Effector memory CD8-positive, alpha-beta T cell (primary cell): ENCODE measurements around the gene PIGN.

ENCODE experiments used
- ATAC-seq: fragments of 150-1000 bp; cut with Tn5 transposase; replicated peaks from 2 replicates; pipeline ENCODE4 v1.10.0; 2021; ENCODE audit warnings: mild to moderate bottlenecking, moderate library complexity
- DNase-seq, 3 experiments: peaks; one replicate each; pipeline ENCODE4 v3.0.0; 2021
- H3K27ac Mint-ChIP-seq, 2 donors: one replicate each; pipeline ENCODE4 v1.8.0; 2022; ENCODE audit warnings: mild to moderate bottlenecking in 2 of 2, mixed read lengths in 2 of 2, moderate library complexity in 2 of 2
- H3K27me3 Mint-ChIP-seq, 2 donors: one replicate each; pipeline ENCODE4 v1.8.0; 2022; ENCODE audit warnings: mixed read lengths in 2 of 2
- H3K36me3 Mint-ChIP-seq: one replicate; pipeline ENCODE4 v1.8.0; 2022; ENCODE audit warnings: mild to moderate bottlenecking, moderate library complexity, mixed read lengths; ENCODE audit not compliant: insufficient read depth
- H3K4me1 Mint-ChIP-seq, 2 donors: one replicate each; pipeline ENCODE4 v1.8.0; 2022; ENCODE audit warnings: low read depth in 2 of 2, mixed read lengths in 2 of 2
- H3K4me3 Mint-ChIP-seq, 2 donors: one replicate each; pipeline ENCODE4 v1.8.0; 2022; ENCODE audit warnings: mild to moderate bottlenecking in 2 of 2, mixed read lengths in 2 of 2, moderate library complexity in 2 of 2
- H3K9me3 Mint-ChIP-seq, 2 donors: one replicate each; pipeline ENCODE4 v1.8.0; 2022; ENCODE audit warnings: mixed read lengths in 2 of 2

PIGN gene

DNA sequence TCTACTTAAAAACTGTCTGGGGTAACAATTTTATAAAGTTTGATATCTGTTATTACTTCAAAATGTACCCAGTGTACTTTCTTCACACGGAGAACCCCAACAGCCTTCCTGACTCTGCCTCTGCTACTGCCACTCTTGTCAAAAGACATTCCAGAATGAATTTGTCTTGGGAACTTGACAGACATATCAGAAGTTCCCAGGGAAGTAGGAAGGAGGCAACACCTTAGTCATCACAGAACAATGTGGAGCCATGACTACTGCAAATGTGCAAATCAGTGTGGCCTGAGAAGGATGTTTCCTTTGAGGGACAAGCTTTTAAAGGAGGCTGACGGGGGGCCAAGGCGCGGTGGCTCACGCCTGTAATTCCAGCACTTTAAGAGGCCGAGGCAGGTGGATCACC lies 160.3 kb downstream of the PIGN start:
- ATAC-seq (no peak), DNase-seq (no peak)
- Mint-ChIP-seq H3K9me3 (no peaks in the 10 kb centered on the region), H3K4me1 (no peaks in the 10 kb centered on the region), H3K36me3 (no peaks in the 10 kb centered on the region), H3K27me3 (peaks cover 24 to 28% of the 10 kb centered on the region in 2 donors), H3K4me3 (no peak overlapping the region), H3K27ac (no peak overlapping the region)

DNA sequence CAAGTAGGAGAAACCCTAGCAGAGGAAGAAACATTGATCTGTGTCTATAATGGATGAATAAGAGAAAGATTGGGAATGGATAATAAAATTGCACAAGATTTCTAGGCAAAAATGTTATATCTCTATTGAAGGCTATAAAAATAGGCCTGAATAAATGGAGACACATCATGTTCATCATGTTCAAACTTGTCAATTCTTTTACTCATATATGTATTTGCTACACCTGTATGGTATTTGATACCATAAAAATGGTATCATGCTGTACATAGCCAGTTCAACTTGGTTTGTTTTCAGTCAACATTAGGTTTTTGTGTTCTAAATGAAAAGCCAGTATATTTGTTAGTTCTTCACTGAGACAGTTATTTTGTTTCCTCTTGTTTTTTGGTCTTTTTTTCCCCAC lies 161.9 kb downstream of the PIGN start:
- Mint-ChIP-seq H3K4me1 (no peaks in the 10 kb centered on the region), H3K27ac (no peak overlapping the region), H3K36me3 (no peaks in the 10 kb centered on the region), H3K9me3 (no peaks in the 10 kb centered on the region), H3K4me3 (no peak overlapping the region), H3K27me3 (peaks cover 25 to 31% of the 10 kb centered on the region in 2 donors)
- no peak for ATAC-seq
- DNase-seq, result no peak

DNA sequence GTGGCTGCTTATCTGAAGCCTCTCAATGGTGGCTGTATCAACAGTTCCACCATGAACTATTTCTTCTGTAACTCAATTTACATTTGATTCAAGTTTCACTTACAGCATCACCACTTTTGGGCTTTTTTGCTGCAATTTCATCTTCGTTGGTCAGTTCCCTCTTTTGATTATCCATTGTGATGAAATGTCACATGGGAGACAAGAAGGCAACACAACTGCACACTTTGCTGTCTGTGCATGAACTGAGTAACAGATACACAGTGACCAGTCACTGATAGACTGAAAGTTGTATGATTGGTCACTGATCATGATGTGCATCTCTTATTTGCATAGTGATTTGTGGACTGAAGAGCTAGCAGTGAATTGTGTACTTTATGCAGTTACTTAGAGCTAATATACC lies 163.3 kb downstream of the PIGN start:
- ATAC-seq, result no peak
- H3K4me3 Mint-ChIP-seq, result no peak overlapping the region
- no peaks in the 10 kb centered on the region for H3K9me3 Mint-ChIP-seq
- DNase-seq, result no peak
- peaks cover 28 to 38% of the 10 kb centered on the region in 2 donors for H3K27me3 Mint-ChIP-seq
- H3K36me3 Mint-ChIP-seq, result no peaks in the 10 kb centered on the region
- peaks cover 0 to 2% of the 10 kb centered on the region in 2 donors for H3K4me1 Mint-ChIP-seq
- H3K27ac Mint-ChIP-seq, result no peak overlapping the region

DNA sequence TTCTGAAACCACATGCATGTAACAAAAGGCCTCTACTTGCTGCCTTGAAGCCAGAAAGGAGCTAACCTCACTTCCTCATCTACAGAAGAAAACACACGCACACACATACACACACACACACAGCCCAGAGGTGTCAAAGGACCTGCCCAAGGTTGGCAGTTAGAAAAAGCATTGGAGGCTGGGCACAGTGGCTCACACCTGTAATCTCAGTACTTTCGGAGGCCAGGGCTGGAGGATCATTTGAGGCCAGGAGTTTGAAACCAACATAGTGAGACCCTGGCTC lies 168.2 kb downstream of the PIGN start:
- Mint-ChIP-seq H3K36me3 (no peaks in the 10 kb centered on the region), H3K27ac (no peak overlapping the region), H3K4me3 (no peak overlapping the region), H3K27me3 (peaks cover 13 to 24% of the 10 kb centered on the region in 2 donors), H3K9me3 (no peaks in the 10 kb centered on the region), H3K4me1 (peaks cover 0 to 2% of the 10 kb centered on the region in 2 donors)
- no peak for DNase-seq
- ATAC-seq, result no peak

GRCh38 chr18:62018034-62018758 lies 168.7 kb downstream of the PIGN start:
- no peaks in the 10 kb centered on the region for H3K9me3 Mint-ChIP-seq
- no peak overlapping the region for H3K4me3 Mint-ChIP-seq
- peaks cover 0 to 2% of the 10 kb centered on the region in 2 donors for H3K4me1 Mint-ChIP-seq
- ATAC-seq (no peak), DNase-seq (no peak)
- H3K27ac Mint-ChIP-seq, result no peak overlapping the region
- H3K27me3 Mint-ChIP-seq, result peaks cover 13 to 24% of the 10 kb centered on the region in 2 donors
- H3K36me3 Mint-ChIP-seq, result no peaks in the 10 kb centered on the region

DNA sequence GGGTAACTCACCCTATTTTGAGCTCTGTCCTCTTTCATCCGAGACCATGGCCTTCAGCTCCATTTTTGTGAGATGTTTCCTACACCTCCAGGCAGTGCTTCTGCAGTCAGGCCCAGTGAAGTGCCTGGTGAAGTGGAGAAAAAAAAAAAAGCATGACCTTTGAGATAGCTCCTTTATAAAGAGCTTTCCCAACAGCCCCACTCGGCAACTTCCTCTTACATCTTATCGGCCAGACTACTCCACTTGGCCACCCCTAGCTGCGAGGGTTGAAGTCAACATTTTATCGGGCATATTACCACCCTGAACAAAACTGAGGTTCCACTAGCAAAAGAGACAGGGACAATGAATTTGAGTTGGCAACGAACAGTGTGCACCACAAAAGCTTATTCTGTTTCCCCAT lies 169.2 kb downstream of the PIGN start:
- DNase-seq (no peak), ATAC-seq (no peak)
- Mint-ChIP-seq H3K27ac (no peak overlapping the region), H3K9me3 (no peaks in the 10 kb centered on the region), H3K4me3 (no peak overlapping the region), H3K27me3 (peaks cover 13 to 24% of the 10 kb centered on the region in 2 donors), H3K4me1 (peaks cover 0 to 2% of the 10 kb centered on the region in 2 donors), H3K36me3 (no peaks in the 10 kb centered on the region)

GRCh38 chr18:62011416-62011815 lies 175.4 kb downstream of the PIGN start:
- Mint-ChIP-seq H3K4me3 (no peak overlapping the region), H3K27ac (no peak overlapping the region), H3K4me1 (no peaks in the 10 kb centered on the region), H3K27me3 (peaks cover 21 to 23% of the 10 kb centered on the region in 2 donors), H3K9me3 (no peaks in the 10 kb centered on the region), H3K36me3 (no peaks in the 10 kb centered on the region)
- DNase-seq (no peak), ATAC-seq (no peak)

- H3K9me3 Mint-ChIP-seq, result no peaks in the 10 kb centered on the region
- DNase-seq (no peak), ATAC-seq (no peak)
- no peak overlapping the region for H3K4me3 Mint-ChIP-seq
- H3K27ac Mint-ChIP-seq, result no peak overlapping the region
- no peaks in the 10 kb centered on the region for H3K36me3 Mint-ChIP-seq
- H3K27me3 Mint-ChIP-seq, result peaks cover 23 to 24% of the 10 kb centered on the region in 2 donors
- no peaks in the 10 kb centered on the region for H3K4me1 Mint-ChIP-seq
Measured at GRCh38 chr18:62009521-62009920, 177.3 kb downstream of the PIGN start.

DNA sequence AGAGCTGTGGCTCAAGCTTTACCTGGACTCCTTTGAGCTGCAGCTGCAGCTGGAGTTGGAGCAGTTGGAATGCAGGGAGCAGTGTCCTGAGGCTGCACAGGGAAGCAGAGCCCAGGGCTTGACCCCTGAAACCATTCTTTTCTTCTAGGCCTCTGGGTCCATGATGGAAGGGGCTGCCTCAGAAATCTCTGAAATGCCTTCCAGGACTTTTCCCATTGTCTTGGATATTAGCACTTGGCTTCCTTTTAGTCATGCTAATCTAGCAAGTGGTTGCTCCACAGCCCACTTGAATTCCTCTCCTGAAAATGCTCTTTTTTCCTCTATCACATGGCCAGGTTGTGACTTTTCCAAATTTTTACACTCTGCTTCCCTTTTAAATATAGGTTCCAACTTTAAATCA lies 185.5 kb downstream of the PIGN start:
- no peak overlapping the region for H3K4me3 Mint-ChIP-seq
- H3K27ac Mint-ChIP-seq, result no peak overlapping the region
- ATAC-seq (no peak), DNase-seq (no peak)
- H3K27me3 Mint-ChIP-seq, result peaks cover 7 to 13% of the 10 kb centered on the region in 2 donors
- H3K36me3 Mint-ChIP-seq, result no peaks in the 10 kb centered on the region
- no peaks in the 10 kb centered on the region for H3K4me1 Mint-ChIP-seq
- peaks cover 3 to 5% of the 10 kb centered on the region in 2 donors for H3K9me3 Mint-ChIP-seq

GRCh38 chr18:61998957-61999356 lies 187.9 kb downstream of the PIGN start:
- DNase-seq, result no peak
- ATAC-seq, result no peak
- no peak overlapping the region for H3K4me3 Mint-ChIP-seq
- no peaks in the 10 kb centered on the region for H3K4me1 Mint-ChIP-seq
- peaks cover 3 to 5% of the 10 kb centered on the region in 2 donors for H3K9me3 Mint-ChIP-seq
- H3K36me3 Mint-ChIP-seq, result no peaks in the 10 kb centered on the region
- H3K27me3 Mint-ChIP-seq, result peaks cover 7 to 10% of the 10 kb centered on the region in 2 donors
- no peak overlapping the region for H3K27ac Mint-ChIP-seq

DNA sequence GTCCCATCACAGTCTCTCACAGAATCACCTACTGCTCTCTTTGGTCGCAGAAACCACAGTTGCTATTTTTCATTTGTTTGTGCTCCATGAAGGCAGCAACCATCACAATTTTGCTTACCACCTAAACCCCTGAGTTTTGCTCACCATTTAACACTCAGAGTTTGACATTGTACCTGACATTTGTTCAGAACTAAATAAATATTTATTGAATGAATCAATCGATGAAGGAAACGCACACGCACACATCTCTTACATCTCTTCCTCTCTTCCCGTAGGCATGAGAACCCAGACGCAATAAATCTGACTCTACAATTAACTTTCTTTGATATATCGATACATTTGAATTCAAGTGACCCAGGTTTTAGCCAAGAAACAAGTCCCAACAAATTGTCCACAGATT lies 188.5 kb downstream of the PIGN start:
- DNase-seq (no peak), ATAC-seq (no peak)
- Mint-ChIP-seq H3K27me3 (peaks cover 7 to 8% of the 10 kb centered on the region in 2 donors), H3K27ac (no peak overlapping the region), H3K9me3 (peaks cover 3 to 5% of the 10 kb centered on the region in 2 donors), H3K4me3 (no peak overlapping the region), H3K36me3 (no peaks in the 10 kb centered on the region), H3K4me1 (no peaks in the 10 kb centered on the region)

DNA sequence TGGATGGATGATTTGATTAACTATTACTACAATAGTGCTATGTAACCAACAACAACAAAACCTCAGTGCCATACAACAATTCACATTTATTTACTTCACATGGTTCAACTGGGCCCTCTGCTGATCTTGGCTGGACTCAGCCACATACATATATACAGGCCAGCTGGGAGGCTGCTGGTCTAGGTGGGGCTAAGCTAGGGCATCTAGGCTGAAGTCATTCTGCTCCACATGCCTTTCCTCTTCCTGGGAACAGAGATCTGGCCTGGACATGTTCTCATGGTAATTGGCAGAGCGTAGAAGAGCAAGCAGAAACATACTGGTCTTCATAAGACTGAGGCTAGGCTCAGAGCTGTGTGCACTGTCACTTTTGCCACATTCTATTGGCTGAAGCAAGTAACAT lies 191.2 kb downstream of the PIGN start:
- DNase-seq, result no peak
- ATAC-seq, result no peak
- Mint-ChIP-seq H3K27ac (no peak overlapping the region), H3K4me1 (no peaks in the 10 kb centered on the region), H3K9me3 (peaks cover 1 to 5% of the 10 kb centered on the region in 2 donors), H3K27me3 (peaks cover 0 to 7% of the 10 kb centered on the region in 2 donors), H3K36me3 (no peaks in the 10 kb centered on the region), H3K4me3 (no peak overlapping the region)

DNA sequence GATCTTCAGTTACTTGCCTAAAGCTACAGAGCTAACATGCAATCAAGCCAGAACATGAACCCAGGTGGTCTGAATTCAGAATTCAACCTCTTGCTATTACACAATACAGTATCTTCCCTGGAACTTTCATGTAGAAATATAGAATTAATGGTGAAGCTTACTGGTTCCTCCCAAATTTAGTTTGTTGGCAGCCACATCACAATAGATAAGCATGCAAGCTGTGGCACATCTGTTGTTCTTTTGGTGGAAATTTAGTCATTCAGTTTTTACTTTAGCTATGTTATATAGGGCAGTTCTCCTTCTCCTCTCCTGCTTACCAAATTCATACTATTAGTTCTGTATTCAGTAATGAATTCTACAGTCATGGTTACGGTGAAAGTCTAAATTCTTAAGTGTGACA lies 193.0 kb downstream of the PIGN start:
- Mint-ChIP-seq H3K27me3 (peaks cover 2 to 7% of the 10 kb centered on the region in 2 donors), H3K36me3 (no peaks in the 10 kb centered on the region), H3K4me3 (no peak overlapping the region), H3K9me3 (no peaks in the 10 kb centered on the region), H3K4me1 (no peaks in the 10 kb centered on the region), H3K27ac (no peak overlapping the region)
- DNase-seq (no peak), ATAC-seq (no peak)

- no peaks in the 10 kb centered on the region for H3K4me1 Mint-ChIP-seq
- H3K27ac Mint-ChIP-seq, result no peak overlapping the region
- H3K27me3 Mint-ChIP-seq, result peaks cover 7 to 10% of the 10 kb centered on the region in 2 donors
- no peak overlapping the region for H3K4me3 Mint-ChIP-seq
- no peaks in the 10 kb centered on the region for H3K36me3 Mint-ChIP-seq
- no peaks in the 10 kb centered on the region for H3K9me3 Mint-ChIP-seq
- DNase-seq (no peak), ATAC-seq (no peak)
Measured at GRCh38 chr18:61992923-61993322, 193.9 kb downstream of the PIGN start.
